ENCODE measurements around the gene SCD5. TPM values are rescaled to one million over a fixed set of nuclear protein-coding genes. Genes with fewer than 3 reads are reported as not detected.
A peak's percentile ranks its signal among the peaks of the same experiment; 100 is the strongest.

The SCD5 gene
- total RNA-seq, 2 donors from 2014 or later: 7.3 to 18.5 TPM

- H3K27me3 ChIP-seq (replicated peaks; ENCODE audit: insufficient read depth): no peaks in the 10 kb centered on the region
- no peaks in the 10 kb centered on the region for H3K4me1 ChIP-seq (ENCODE audit: control insufficient read depth in 1 of 2, low read depth in 2 of 2)
- H3K4me3 ChIP-seq: no peak overlapping the region
- H3K27ac ChIP-seq: no peak overlapping the region
- no peaks in the 10 kb centered on the region for H3K36me3 ChIP-seq
- no peaks in the 10 kb centered on the region for H3K9me3 ChIP-seq
- no peak for DNase-seq (ENCODE audit: low spot score)
- ATAC-seq (ENCODE audit: insufficient number of reproducible peaks, low FRiP score, low read depth): no peak
- no peak for TF ChIP-seq CTCF (IDR thresholded peaks at IDR 0.05)
Measured at GRCh38 chr4:82741188-82741587, 57.4 kb downstream of the SCD5 start.

- TF ChIP-seq CTCF (IDR thresholded peaks at IDR 0.05): peak; percentile 44
- ATAC-seq (ENCODE audit: insufficient number of reproducible peaks, low FRiP score, low read depth) (no peak), DNase-seq (ENCODE audit: low spot score) (no peak)
- H3K27ac ChIP-seq: no peak overlapping the region
- no peaks in the 10 kb centered on the region for H3K36me3 ChIP-seq
- H3K27me3 ChIP-seq (replicated peaks; ENCODE audit: insufficient read depth): no peaks in the 10 kb centered on the region
- no peaks in the 10 kb centered on the region for H3K9me3 ChIP-seq
- H3K4me1 ChIP-seq (ENCODE audit: control insufficient read depth in 1 of 2, low read depth in 2 of 2): no peaks in the 10 kb centered on the region
- no peak overlapping the region for H3K4me3 ChIP-seq
Measured at GRCh38 chr4:82739287-82740190, 59.1 kb downstream of the SCD5 start.

GRCh38 chr4:82737354-82737753, 61.2 kb downstream of the SCD5 start:
- no peak overlapping the region for H3K27ac ChIP-seq
- H3K27me3 ChIP-seq (replicated peaks; ENCODE audit: insufficient read depth): no peaks in the 10 kb centered on the region
- TF ChIP-seq CTCF (IDR thresholded peaks at IDR 0.05): no peak
- H3K4me1 ChIP-seq (ENCODE audit: control insufficient read depth in 1 of 2, low read depth in 2 of 2): no peaks in the 10 kb centered on the region
- H3K4me3 ChIP-seq: no peak overlapping the region
- H3K36me3 ChIP-seq: no peaks in the 10 kb centered on the region
- DNase-seq (ENCODE audit: low spot score) (no peak), ATAC-seq (ENCODE audit: insufficient number of reproducible peaks, low FRiP score, low read depth) (no peak)
- no peaks in the 10 kb centered on the region for H3K9me3 ChIP-seq

- Histone ChIP-seq H3K36me3 (no peaks in the 10 kb centered on the region), H3K4me1 (ENCODE audit: control insufficient read depth in 1 of 2, low read depth in 2 of 2) (no peaks in the 10 kb centered on the region), H3K9me3 (no peaks in the 10 kb centered on the region), H3K4me3 (no peak overlapping the region), H3K27ac (no peak overlapping the region), H3K27me3 (replicated peaks; ENCODE audit: insufficient read depth) (no peaks in the 10 kb centered on the region)
- TF ChIP-seq CTCF (IDR thresholded peaks at IDR 0.05): no peak
- DNase-seq (ENCODE audit: low spot score) (no peak), ATAC-seq (ENCODE audit: insufficient number of reproducible peaks, low FRiP score, low read depth) (no peak)
Measured at GRCh38 chr4:82733636-82734035, 65.0 kb downstream of the SCD5 start.

- Histone ChIP-seq H3K9me3 (no peaks in the 10 kb centered on the region), H3K27ac (no peak overlapping the region), H3K27me3 (replicated peaks; ENCODE audit: insufficient read depth) (no peaks in the 10 kb centered on the region), H3K4me1 (ENCODE audit: control insufficient read depth in 1 of 2, low read depth in 2 of 2) (no peaks in the 10 kb centered on the region), H3K36me3 (no peaks in the 10 kb centered on the region), H3K4me3 (no peak overlapping the region)
- ATAC-seq (ENCODE audit: insufficient number of reproducible peaks, low FRiP score, low read depth) (no peak), DNase-seq (ENCODE audit: low spot score) (no peak)
- TF ChIP-seq CTCF (IDR thresholded peaks at IDR 0.05): no peak
Measured at GRCh38 chr4:82728301-82728700, 70.3 kb downstream of the SCD5 start.

All from thoracic aorta (tissue), 2 donors.